ENCODE measurements around the gene IL4I1.

IL4I1 gene

GRCh38 chr19:49862391-49863253, 34.1 kb downstream of the IL4I1 start:
- no peak overlapping the region for H3K4me3 ChIP-seq (ENCODE audit: low read length)

DNA sequence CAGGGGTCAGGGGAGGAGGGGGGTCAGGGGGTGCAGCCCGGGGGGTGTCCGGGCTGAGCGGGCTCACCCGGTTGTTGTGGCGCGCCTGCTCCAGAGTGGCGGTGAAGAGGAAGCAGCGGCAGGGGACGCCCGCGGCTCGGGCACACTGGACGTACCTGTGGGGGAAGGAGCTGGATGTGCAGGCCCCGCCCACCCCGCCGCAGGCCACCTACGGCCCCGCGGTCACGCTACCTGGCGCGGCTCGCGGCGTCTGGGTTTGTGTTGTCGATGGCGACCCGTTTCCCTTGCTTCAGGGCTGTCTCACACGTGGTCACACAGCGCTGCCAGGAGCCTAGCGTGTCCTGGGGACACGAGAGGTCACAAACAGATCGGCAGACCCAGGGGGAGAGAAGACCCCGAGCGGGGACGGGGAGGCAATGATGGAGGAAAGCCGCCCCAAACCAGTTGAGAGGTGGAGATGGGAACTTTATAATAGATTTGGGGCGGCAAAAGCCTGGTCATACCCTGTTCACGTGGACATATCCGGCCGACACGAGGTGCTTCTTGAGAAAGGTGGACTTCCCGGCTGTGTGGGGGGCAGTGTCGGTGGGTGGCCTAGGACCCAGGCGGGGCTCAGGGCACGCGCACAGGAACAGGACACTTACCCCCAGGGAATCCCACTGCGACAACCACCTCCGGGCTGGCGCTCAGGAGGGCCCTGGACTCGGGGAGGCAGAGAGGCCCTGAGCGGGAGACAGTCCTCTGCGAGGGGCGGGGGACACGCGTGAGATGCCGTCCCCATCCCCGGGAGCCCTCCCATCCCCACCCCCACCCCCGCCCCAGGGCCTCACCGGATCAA, 34.9 kb downstream of the IL4I1 start:
- no peak for TF ChIP-seq ZNF274 (IDR thresholded peaks at IDR 0.05; ENCODE audit: low read depth, low read length)
- H3K4me3 ChIP-seq (ENCODE audit: low read length): no peak overlapping the region

More at GRCh38 chr19:49862391-49863253, 34.1 kb downstream of the IL4I1 start:
- TF ChIP-seq ZNF274 (IDR thresholded peaks at IDR 0.05; ENCODE audit: low read depth, low read length): no peak

DNA sequence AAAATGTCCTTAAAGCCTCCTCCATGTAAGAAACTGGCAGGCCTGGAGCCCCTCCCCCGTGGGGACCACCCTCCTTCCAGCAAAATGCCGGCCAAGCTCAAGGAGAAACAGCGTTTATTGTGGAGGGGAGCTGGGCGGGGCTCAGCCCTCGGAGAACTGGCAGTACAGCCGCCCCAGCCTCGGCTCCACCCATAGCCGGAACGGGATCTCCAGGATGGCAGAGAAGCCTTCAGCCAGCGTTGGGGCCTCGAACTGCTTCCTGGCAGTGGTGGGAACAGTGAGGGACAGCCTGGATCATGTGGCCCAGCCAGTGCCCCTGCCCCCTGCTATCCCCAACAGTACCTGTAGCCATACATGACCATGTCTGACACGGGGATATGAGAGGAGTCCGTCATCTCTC, 35.6 kb downstream of the IL4I1 start:
- no peak for TF ChIP-seq ZNF274 (IDR thresholded peaks at IDR 0.05; ENCODE audit: low read depth, low read length)
- no peak overlapping the region for H3K4me3 ChIP-seq (ENCODE audit: low read length)

- TF ChIP-seq ZNF274 (IDR thresholded peaks at IDR 0.05; ENCODE audit: low read depth, low read length): no peak
- H3K4me3 ChIP-seq (ENCODE audit: low read length): no peak overlapping the region
These were observed 36.2 kb downstream of the IL4I1 start for GRCh38 chr19:49860336-49861102.

DNA sequence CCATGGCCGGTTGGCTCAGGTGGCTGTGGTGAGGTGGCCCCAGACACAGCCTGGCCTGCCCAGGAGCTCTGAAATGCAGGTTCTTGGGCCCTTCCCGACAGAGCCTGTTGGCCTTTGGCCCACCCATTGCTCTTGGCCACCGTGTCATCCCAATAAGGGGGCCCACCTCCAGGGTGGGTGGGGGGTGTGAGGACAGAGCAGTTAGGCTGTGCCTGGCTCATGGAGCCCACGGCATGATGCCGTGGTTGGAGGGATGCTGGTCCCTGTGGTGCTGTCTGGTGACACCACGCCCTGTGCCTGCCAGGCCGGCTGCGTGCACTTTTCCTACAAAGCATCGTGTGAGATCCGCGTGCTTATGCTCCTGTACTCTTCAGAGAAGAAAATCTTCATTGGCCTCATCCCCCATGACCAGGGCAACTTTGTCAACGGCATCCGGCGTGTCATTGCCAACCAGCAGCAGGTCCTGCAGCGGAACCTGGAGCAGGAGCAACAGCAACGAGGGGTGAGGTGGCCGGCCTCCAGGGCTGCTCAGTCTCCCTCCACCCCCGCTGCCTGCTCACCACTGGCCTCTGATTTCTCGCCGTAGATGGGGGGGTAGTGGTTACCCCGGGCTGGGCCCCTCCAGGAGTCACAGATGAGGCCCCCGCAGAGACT, 36.9 kb downstream of the IL4I1 start:
- no peak overlapping the region for H3K4me3 ChIP-seq (ENCODE audit: low read length)
- TF ChIP-seq ZNF274 (IDR thresholded peaks at IDR 0.05; ENCODE audit: low read depth, low read length): no peak

GRCh38 chr19:49858088-49858985, 38.4 kb downstream of the IL4I1 start:
- no peak for TF ChIP-seq ZNF274 (IDR thresholded peaks at IDR 0.05; ENCODE audit: low read depth, low read length)
- H3K4me3 ChIP-seq (ENCODE audit: low read length): no peak overlapping the region

DNA sequence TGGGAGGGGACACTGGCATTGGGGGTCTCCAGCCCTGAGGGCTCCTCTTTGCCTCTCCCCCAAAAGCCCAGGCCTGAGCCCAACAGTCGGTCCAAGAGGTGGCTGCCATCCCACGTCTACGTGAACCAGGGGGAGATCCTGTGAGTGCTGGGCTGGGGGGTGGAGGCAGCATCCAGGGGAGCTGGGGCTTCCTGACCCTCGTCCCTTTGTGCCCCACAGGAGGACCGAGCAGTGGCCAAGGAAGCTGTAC, 38.9 kb downstream of the IL4I1 start:
- H3K4me3 ChIP-seq (ENCODE audit: low read length): no peak overlapping the region
- TF ChIP-seq ZNF274 (IDR thresholded peaks at IDR 0.05; ENCODE audit: low read depth, low read length): no peak

GRCh38 chr19:49857061-49857837, 39.4 kb downstream of the IL4I1 start:
- TF ChIP-seq ZNF274 (IDR thresholded peaks at IDR 0.05; ENCODE audit: low read depth, low read length): no peak
- H3K4me3 ChIP-seq (ENCODE audit: low read length): no peak overlapping the region

GRCh38 chr19:49856574-49857021, 40.1 kb downstream of the IL4I1 start:
- H3K4me3 ChIP-seq (ENCODE audit: low read length): no peak overlapping the region
- TF ChIP-seq ZNF274 (IDR thresholded peaks at IDR 0.05; ENCODE audit: low read depth, low read length): no peak

DNA sequence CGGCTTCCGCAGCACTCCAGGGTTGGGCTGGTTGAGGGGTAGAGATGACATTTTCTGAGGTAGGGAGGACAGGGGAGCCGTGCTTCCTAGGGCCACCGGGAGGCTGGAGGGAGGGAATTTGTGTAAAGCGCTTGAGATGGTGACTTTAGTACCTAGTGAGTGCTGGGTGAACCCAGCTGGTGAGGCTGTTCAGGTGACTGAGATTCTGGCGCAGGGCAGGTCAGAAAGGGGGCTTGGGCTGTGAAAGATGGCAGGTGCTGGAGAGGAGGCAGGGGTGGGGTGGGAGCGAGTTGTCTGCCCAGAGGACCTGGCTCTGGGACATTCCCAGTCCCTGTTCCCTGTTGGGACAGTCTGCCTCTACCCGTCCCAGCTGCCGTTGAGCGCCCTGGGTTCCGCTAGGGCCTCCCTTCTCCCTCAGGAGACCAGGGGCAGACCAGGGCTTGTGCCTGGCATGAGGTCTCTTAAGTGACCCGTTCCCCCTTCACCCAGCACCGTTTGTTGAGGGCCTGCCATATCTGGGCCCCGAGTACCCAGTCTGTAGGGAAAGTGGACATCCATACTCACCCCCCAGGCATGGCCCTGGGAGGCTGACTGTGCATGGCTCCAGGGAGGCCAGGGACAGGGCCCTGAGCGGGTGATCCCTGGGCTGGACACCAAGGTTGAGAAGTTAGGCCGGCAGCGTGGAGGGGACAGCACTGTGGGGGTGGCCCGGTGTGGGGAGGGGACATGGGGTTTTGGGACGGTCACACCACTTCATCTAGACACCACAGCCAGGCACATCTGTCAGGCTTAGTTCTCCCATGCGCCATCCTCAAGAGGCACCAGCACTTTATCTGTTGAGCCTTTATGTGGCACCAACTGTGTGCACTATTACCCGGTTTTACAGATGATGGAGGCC, 40.8 kb downstream of the IL4I1 start:
- no peak for TF ChIP-seq ZNF274 (IDR thresholded peaks at IDR 0.05; ENCODE audit: low read depth, low read length)
- no peak overlapping the region for H3K4me3 ChIP-seq (ENCODE audit: low read length)

GRCh38 chr19:49855277-49855675, 41.4 kb downstream of the IL4I1 start:
- TF ChIP-seq ZNF274 (IDR thresholded peaks at IDR 0.05; ENCODE audit: low read depth, low read length): no peak

More at GRCh38 chr19:49855277-49855675, 41.4 kb downstream of the IL4I1 start:
- no peak overlapping the region for H3K4me3 ChIP-seq (ENCODE audit: low read length)

Measured in GM08714 (cell line).